HUDEP-2 (cell line): ENCODE results near the gene PCNX2.

Source experiments
- DNase-seq, 76 experiments: peaks; one replicate each; lab custom pipeline; 2025; ENCODE audit not compliant: unreplicated experiment in 76 of 76; lab: John Stamatoyannopoulos, UW

Gene PCNX2

GRCh38 chr1:233295237-233295974, at the start of gene PCNX2:
Gene PCNX2 (minus strand): TSS chr1:233295725. CDS start chr1:233295478, 247 bp downstream.
- no peak for DNase-seq

- DNase-seq, result no peak
Measured at GRCh38 chr1:233343262-233343661, 47.7 kb upstream of the PCNX2 start.

- no peak for DNase-seq
Measured at GRCh38 chr1:233342086-233342485, 46.6 kb upstream of the PCNX2 start.

- DNase-seq, result no peak
Measured at GRCh38 chr1:233340966-233341516, 45.5 kb upstream of the PCNX2 start.

- DNase-seq, result no peak
Measured at GRCh38 chr1:233340031-233340555, 44.6 kb upstream of the PCNX2 start.

- no peak for DNase-seq
Measured at GRCh38 chr1:233338102-233338501, 42.6 kb upstream of the PCNX2 start.

- no peak for DNase-seq
Measured at GRCh38 chr1:233337505-233337904, 42.0 kb upstream of the PCNX2 start.

GRCh38 chr1:233336554-233337456, 41.3 kb upstream of the PCNX2 start:
- no peak for DNase-seq

- no peak for DNase-seq
Measured at GRCh38 chr1:233334092-233334491, 38.6 kb upstream of the PCNX2 start.

GRCh38 chr1:233333086-233333485, 37.6 kb upstream of the PCNX2 start:
- no peak for DNase-seq

- no peak for DNase-seq
Measured at GRCh38 chr1:233331676-233332519, 36.4 kb upstream of the PCNX2 start.

- peak in 16 of 76 experiments; percentile 4 to 44 (median 18) for DNase-seq
Measured at GRCh38 chr1:233328142-233328921, 32.8 kb upstream of the PCNX2 start.

- DNase-seq, result peak in 5 of 76 experiments; percentile 35 to 70 (median 55)
Measured at GRCh38 chr1:233327651-233328141, 32.2 kb upstream of the PCNX2 start, which contains the start of gene MAP3K21. Gene MAP3K21 (plus strand): TSS chr1:233327724. CDS start chr1:233328029, 305 bp downstream.

GRCh38 chr1:233326811-233327650, 31.5 kb upstream of the PCNX2 start:
- peak in 74 of 76 experiments; percentile 35 to 96 (median 87) for DNase-seq

GRCh38 chr1:233326319-233326718, 30.8 kb upstream of the PCNX2 start:
- no peak for DNase-seq

- DNase-seq, result no peak
Measured at GRCh38 chr1:233323718-233324117, 28.2 kb upstream of the PCNX2 start.

- DNase-seq, result no peak
Measured at GRCh38 chr1:233320023-233320422, 24.5 kb upstream of the PCNX2 start.

GRCh38 chr1:233319272-233319671, 23.7 kb upstream of the PCNX2 start:
- DNase-seq, result no peak
